Caco-2 (cell line): ENCODE measurements around the gene RAE1. TPM values are rescaled to one million over a fixed set of nuclear protein-coding genes. Genes with fewer than 3 reads are reported as not detected.

Experiments used
- BruUV-seq: library from RNA; stranded (reverse); fragments of 400-500 nt; replicated peaks from 2 replicates; lab custom pipeline; 2021; lab: Mats Ljungman, UMichigan
- CTCF ChIA-PET: fragments of 300-600 bp; sonication (Branson Sonifier 250); formaldehyde crosslinking; loops from one replicate; lab custom pipeline; 2022; ENCODE audit warnings: antibody characterized with exemption; lab: Charles Lee
- POLR2A ChIA-PET: fragments of 300-600 bp; sonication (Branson Sonifier 250); formaldehyde crosslinking; loops from one replicate; lab custom pipeline; 2022; ENCODE audit warnings: antibody characterized with exemption; lab: Charles Lee
- DNase-seq, 2 experiments: peaks; one replicate each; pipeline versions ENCODE4 v3.0.0 to v3.0.0-alpha.2; 2020 to 2022
- H3K27me3 ChIP-seq: replicated peaks from 2 replicates; pipeline ENCODE4 v1.6.0; 2011; ENCODE audit warnings: low read length; ENCODE audit not compliant: control insufficient read depth, insufficient read depth
- H3K36me3 ChIP-seq: 2 replicates; pipeline ENCODE4 v1.5.1; 2011; ENCODE audit warnings: low read length; ENCODE audit not compliant: control insufficient read depth, insufficient read depth
- H3K4me1 ChIP-seq: fragments of 250-450 bp; sonication (Bioruptor Pico); 2 replicates; pipeline ENCODE4 v1.5.1; 2020; ENCODE audit warnings: mild to moderate bottlenecking
- H3K4me3 ChIP-seq: 2 replicates; pipeline ENCODE4 v1.5.1; 2011; ENCODE audit warnings: low read depth, mild to moderate bottlenecking, control low read depth, low read length
- H3K9me3 ChIP-seq: fragments of 250-450 bp; sonication (Bioruptor Pico); 2 replicates; pipeline ENCODE4 v1.5.1; 2020; ENCODE audit warnings: mild to moderate bottlenecking, moderate library complexity
- H3K27ac Mint-ChIP-seq: one replicate; pipeline ENCODE4 v1.8.0; 2022; ENCODE audit warnings: mixed read lengths; ENCODE audit not compliant: unreplicated experiment
- H3K27me3 Mint-ChIP-seq: one replicate; pipeline ENCODE4 v1.8.0; 2022; ENCODE audit warnings: mixed read lengths; ENCODE audit not compliant: insufficient read depth, unreplicated experiment
- H3K36me3 Mint-ChIP-seq: one replicate; pipeline ENCODE4 v1.8.0; 2022; ENCODE audit warnings: mild to moderate bottlenecking, mixed read lengths; ENCODE audit not compliant: insufficient read depth, unreplicated experiment
- H3K4me1 Mint-ChIP-seq: one replicate; pipeline ENCODE4 v1.8.0; 2022; ENCODE audit warnings: low read depth, mixed read lengths; ENCODE audit not compliant: unreplicated experiment
- H3K4me3 Mint-ChIP-seq: one replicate; pipeline ENCODE4 v1.8.0; 2022; ENCODE audit warnings: mild to moderate bottlenecking, moderate library complexity, mixed read lengths; ENCODE audit not compliant: unreplicated experiment
- H3K9me3 Mint-ChIP-seq: one replicate; pipeline ENCODE4 v1.8.0; 2022; ENCODE audit warnings: mixed read lengths; ENCODE audit not compliant: unreplicated experiment
- CTCF ChIP-seq, 2 experiments: fragments of 200-600 bp in 1 of 2; IDR thresholded peaks; 1 replicate in 1 of 2; 2 replicates in 1 of 2; pipeline versions ENCODE4 v1.5.1 to v1.8.0; 2011 to 2022; ENCODE audit warnings: antibody characterized with exemption in 1 of 2, control low read depth in 1 of 2, inconsistent platforms in 1 of 2, low read depth in 1 of 2, low read length in 1 of 2, mild to moderate bottlenecking in 1 of 2, moderate library complexity in 1 of 2; ENCODE audit not compliant: insufficient read depth in 1 of 2, severe bottlenecking in 1 of 2, unreplicated experiment in 1 of 2
- intact Hi-C: fragments of 100-400 bp; cut with micrococcal nuclease; formaldehyde crosslinking; loops from one replicate; pipeline ENCODE4 v1.10.0; 2022; ENCODE audit not compliant: unreplicated experiment
- total RNA-seq: library from RNA; stranded (reverse); gene quantifications from 2 replicates; pipeline ENCODE4 v1.2.3, GENCODE V29; 2022

Gene RAE1
- total RNA-seq, 1 experiment from 2014 or later = 133 TPM

GRCh38 chr20:57410924-57411323 lies 59.9 kb downstream of the RAE1 start:
- H3K4me1 Mint-ChIP-seq = no peaks in the 10 kb centered on the region
- no peak for TF ChIP-seq CTCF (IDR thresholded peaks at IDR 0.05; ENCODE audit: insufficient read depth in 1 of 2, low read depth in 1 of 2, low read length in 1 of 2, severe bottlenecking in 1 of 2, unreplicated experiment in 1 of 2)
- no peak overlapping the region for H3K27ac Mint-ChIP-seq
- H3K27me3 Mint-ChIP-seq = no peaks in the 10 kb centered on the region
- H3K4me3 Mint-ChIP-seq = no peak overlapping the region
- peaks cover 7% of the 10 kb centered on the region; the same call in 1 of the 2 replicates for H3K36me3 ChIP-seq
- H3K9me3 Mint-ChIP-seq = no peaks in the 10 kb centered on the region
- H3K27me3 ChIP-seq = no peaks in the 10 kb centered on the region; the same call in 1 of the 2 replicates
- H3K9me3 ChIP-seq = no peaks in the 10 kb centered on the region
- peaks cover 16% of the 10 kb centered on the region for H3K36me3 Mint-ChIP-seq
- ChIA-PET CTCF (no interaction called here), POLR2A (no interaction called here)
- no peak for DNase-seq
- H3K4me3 ChIP-seq = no peak overlapping the region
- H3K4me1 ChIP-seq = no peaks in the 10 kb centered on the region
- BruUV-seq = no TSS peak
- intact Hi-C loops = no loop called here

- no TSS peak for BruUV-seq
These were observed 60.6 kb downstream of the RAE1 start for GRCh38 chr20:57411406-57412283.

More at GRCh38 chr20:57411406-57412283, 60.6 kb downstream of the RAE1 start:
- Mint-ChIP-seq H3K36me3 (peaks cover 16% of the 10 kb centered on the region), H3K9me3 (no peaks in the 10 kb centered on the region), H3K4me1 (no peaks in the 10 kb centered on the region), H3K27me3 (no peaks in the 10 kb centered on the region), H3K27ac (no peak overlapping the region), H3K4me3 (no peak overlapping the region)
- ChIA-PET CTCF (interaction anchor here (0.6 to 1.7 kb wide), 2 partner anchors 28 to 90 kb away, joined by 3 to 4 read pairs; no protein-coding TSS in a partner anchor), POLR2A (no interaction called here)
- no peaks in the 10 kb centered on the region for H3K9me3 ChIP-seq
- H3K4me3 ChIP-seq = no peak overlapping the region
- TF ChIP-seq CTCF (IDR thresholded peaks at IDR 0.05; ENCODE audit: insufficient read depth in 1 of 2, low read depth in 1 of 2, low read length in 1 of 2, severe bottlenecking in 1 of 2, unreplicated experiment in 1 of 2) = no peak
- intact Hi-C loops = no loop called here
- H3K27me3 ChIP-seq = no peaks in the 10 kb centered on the region; the same call in 1 of the 2 replicates
- H3K4me1 ChIP-seq = no peaks in the 10 kb centered on the region
- DNase-seq = no peak
- H3K36me3 ChIP-seq = peaks cover 2% of the 10 kb centered on the region; the same call in 1 of the 2 replicates
